H9 (cell line): ENCODE results near the gene ILDR1. TPM values are rescaled to one million over a fixed set of nuclear protein-coding genes. Genes with fewer than 3 reads are reported as not detected.

Experiments used
- DNase-seq: peaks from one replicate; pipeline ENCODE4 v3.0.0-alpha.2; 2017
- H2AFZ ChIP-seq: one replicate; pipeline ENCODE4 v1.6.1; 2013; ENCODE audit warnings: mild to moderate bottlenecking, low read length, control low read depth, moderate library complexity
- H2AK5ac ChIP-seq: 2 replicates; pipeline ENCODE4 v1.6.1; 2013; ENCODE audit warnings: low read length, control low read depth, mixed read lengths; ENCODE audit not compliant: insufficient read length
- H2BK120ac ChIP-seq: one replicate; pipeline ENCODE4 v1.6.1; 2013; ENCODE audit warnings: low read depth, mild to moderate bottlenecking, low read length, control low read depth, inconsistent platforms; ENCODE audit not compliant: poor library complexity, severe bottlenecking
- H2BK12ac ChIP-seq: 2 replicates; pipeline ENCODE4 v1.6.1; 2013; ENCODE audit warnings: low read length, control low read depth, mixed read lengths, low read depth; ENCODE audit not compliant: insufficient read length
- H2BK15ac ChIP-seq: 2 replicates; pipeline ENCODE4 v1.6.1; 2013; ENCODE audit warnings: low read depth, low read length, control low read depth
- H2BK20ac ChIP-seq: one replicate; pipeline ENCODE4 v1.6.1; 2013; ENCODE audit warnings: low read depth, mild to moderate bottlenecking, low read length, control low read depth, inconsistent platforms; ENCODE audit not compliant: poor library complexity, severe bottlenecking
- H2BK5ac ChIP-seq: 2 replicates; pipeline ENCODE4 v1.6.1; 2013; ENCODE audit warnings: low read length, control low read depth, mixed read lengths; ENCODE audit not compliant: insufficient read length
- H3K14ac ChIP-seq: 2 replicates; pipeline ENCODE4 v1.6.1; 2013; ENCODE audit warnings: low read length, control low read depth; ENCODE audit not compliant: insufficient read depth
- H3K18ac ChIP-seq: 2 replicates; pipeline ENCODE4 v1.6.1; 2013; ENCODE audit warnings: low read depth, mild to moderate bottlenecking, mixed read lengths, low read length, control low read depth; ENCODE audit not compliant: insufficient read length
- H3K23ac ChIP-seq: 2 replicates; pipeline ENCODE4 v1.6.1; 2013; ENCODE audit warnings: low read length, control low read depth, mixed read lengths, low read depth; ENCODE audit not compliant: insufficient read length
- H3K23me2 ChIP-seq: 2 replicates; pipeline ENCODE4 v1.6.1; 2013; ENCODE audit warnings: low read depth, mild to moderate bottlenecking, mixed read lengths, low read length, control low read depth; ENCODE audit not compliant: insufficient read length, poor library complexity, severe bottlenecking
- H3K27ac ChIP-seq: 2 replicates; pipeline ENCODE4 v1.5.1; 2013; ENCODE audit warnings: low read length, control low read depth, mixed read lengths, low read depth; ENCODE audit not compliant: insufficient read length
- H3K27me3 ChIP-seq: 2 replicates; pipeline ENCODE4 v1.6.1; 2013; ENCODE audit warnings: low read length, control low read depth, inconsistent platforms; ENCODE audit not compliant: insufficient read depth
- H3K4ac ChIP-seq: 2 replicates; pipeline ENCODE4 v1.6.1; 2013; ENCODE audit warnings: low read depth, mild to moderate bottlenecking, control low read depth, inconsistent platforms, low read length, moderate library complexity
- H3K4me1 ChIP-seq: 2 replicates; pipeline ENCODE4 v1.6.1; 2013; ENCODE audit warnings: low read length, control low read depth, inconsistent platforms; ENCODE audit not compliant: insufficient read depth
- H3K4me2 ChIP-seq: 2 replicates; pipeline ENCODE4 v1.6.1; 2013; ENCODE audit warnings: low read length, control low read depth, mixed read lengths; ENCODE audit not compliant: insufficient read length, insufficient read depth
- H3K56ac ChIP-seq: 2 replicates; pipeline ENCODE4 v1.6.1; 2013; ENCODE audit warnings: low read depth, mild to moderate bottlenecking, mixed read lengths, low read length, control low read depth; ENCODE audit not compliant: insufficient read length
- H3K79me1 ChIP-seq: 2 replicates; pipeline ENCODE4 v1.6.1; 2013; ENCODE audit warnings: low read depth, mild to moderate bottlenecking, moderate library complexity, low read length, control low read depth, inconsistent platforms; ENCODE audit not compliant: insufficient read depth, poor library complexity, severe bottlenecking
- H3K79me2 ChIP-seq: 2 replicates; pipeline ENCODE4 v1.6.1; 2013; ENCODE audit warnings: low read length, control low read depth, inconsistent platforms; ENCODE audit not compliant: insufficient read depth
- H3K9ac ChIP-seq: 2 replicates; pipeline ENCODE4 v1.6.1; 2013; ENCODE audit warnings: low read length, control low read depth, mixed read lengths; ENCODE audit not compliant: insufficient read length; ENCODE audit errors: extremely low read depth
- H3K9me3 ChIP-seq: one replicate; pipeline ENCODE4 v1.6.1; 2013; ENCODE audit warnings: low read depth, low read length, inconsistent platforms; ENCODE audit not compliant: control insufficient read depth
- H3T11ph ChIP-seq: one replicate; pipeline ENCODE4 v1.6.1; 2013; ENCODE audit warnings: mild to moderate bottlenecking, low read length, control low read depth, inconsistent platforms
- H4K20me1 ChIP-seq: one replicate; pipeline ENCODE4 v1.6.1; 2013; ENCODE audit not compliant: control insufficient read depth, insufficient read length, insufficient read depth
- H4K5ac ChIP-seq: 2 replicates; pipeline ENCODE4 v1.6.1; 2013; ENCODE audit warnings: low read depth, mild to moderate bottlenecking, mixed read lengths, low read length, control low read depth; ENCODE audit not compliant: insufficient read length
- H4K8ac ChIP-seq: replicated peaks from 2 replicates; pipeline ENCODE4 v1.6.1; 2013; ENCODE audit warnings: low read length, control low read depth, mixed read lengths, low read depth; ENCODE audit not compliant: insufficient read length
- H4K91ac ChIP-seq: 2 replicates; pipeline ENCODE4 v1.6.1; 2013; ENCODE audit warnings: low read depth, mild to moderate bottlenecking, moderate library complexity, mixed read lengths, low read length, control low read depth; ENCODE audit not compliant: insufficient read length
- H3K27ac Mint-ChIP-seq, 3 experiments: 2 replicates in 2 of 3; 3 replicates in 1 of 3; pipeline ENCODE4 v1.8.0; 2020 to 2021; ENCODE audit warnings: mixed read lengths in 3 of 3, mild to moderate bottlenecking in 1 of 3, moderate library complexity in 1 of 3
- H3K27me3 Mint-ChIP-seq: 2 replicates; pipeline ENCODE4 v1.8.0; 2021; ENCODE audit warnings: low read depth, mild to moderate bottlenecking, moderate library complexity, mixed read lengths
- H3K36me3 Mint-ChIP-seq, 3 experiments: 2 replicates in 2 of 3; 3 replicates in 1 of 3; pipeline ENCODE4 v1.8.0; 2020 to 2021; ENCODE audit warnings: low read depth in 3 of 3, mixed read lengths in 3 of 3; ENCODE audit not compliant: insufficient read depth in 1 of 3
- H3K4me1 Mint-ChIP-seq, 2 experiments: 2 replicates each; pipeline ENCODE4 v1.8.0; 2020; ENCODE audit warnings: mixed read lengths in 2 of 2
- H3K4me3 Mint-ChIP-seq, 2 experiments: 2 replicates in 1 of 2; 3 replicates in 1 of 2; pipeline ENCODE4 v1.8.0; 2020 to 2021; ENCODE audit warnings: mild to moderate bottlenecking in 2 of 2, mixed read lengths in 2 of 2, moderate library complexity in 1 of 2
- H3K9me3 Mint-ChIP-seq, 2 experiments: 2 replicates in 1 of 2; 3 replicates in 1 of 2; pipeline ENCODE4 v1.8.0; 2020; ENCODE audit warnings: mild to moderate bottlenecking in 2 of 2, mixed read lengths in 2 of 2, moderate library complexity in 1 of 2
- CTCF ChIP-seq: fragments of 200-600 bp; sonication (generic); conservative IDR thresholded peaks from 3 replicates; pipeline ENCODE4 v1.8.0; 2021; ENCODE audit warnings: antibody characterized with exemption, mild to moderate bottlenecking
- WGBS: extraction: QIAGEN DNeasy Blood & Tissue Kit; methylation state at CpG from one replicate; pipeline ENCODE4 v1.1.7; 2013; ENCODE audit warnings: missing lambda C conversion rate, low lambda C conversion rate, mixed read lengths; ENCODE audit not compliant: insufficient read length; ENCODE audit errors: extremely low coverage; 5-methylcytosine and 5-hydroxymethylcytosine counted together
- total RNA-seq: library from RNA; stranded (reverse); gene quantifications from 2 replicates; pipeline ENCODE4 v1.2.1, GENCODE V29; 2021

ILDR1 gene
- total RNA-seq, 1 experiment from 2014 or later = 0.68 TPM

GRCh38 chr3:122004107-122004506 lies 17.9 kb downstream of the ILDR1 start:
- Histone ChIP-seq H3K14ac (no peak overlapping the region), H3K9me3 (no peaks in the 10 kb centered on the region), H2BK12ac (no peak overlapping the region), H3K56ac (no peak overlapping the region), H2BK20ac (no peak overlapping the region), H4K20me1 (no peaks in the 10 kb centered on the region), H4K91ac (no peak overlapping the region), H2BK120ac (no peak overlapping the region), H3K9ac (no peak overlapping the region), H3K27me3 (no peaks in the 10 kb centered on the region), H3K4me1 (peaks cover 12% of the 10 kb centered on the region), H2AFZ (no peak overlapping the region), H4K8ac (no peak overlapping the region), H2BK5ac (no peak overlapping the region), H2BK15ac (no peak overlapping the region), H3K27ac (no peak overlapping the region), H3K79me1 (no peaks in the 10 kb centered on the region), H3T11ph (no peak overlapping the region), H2AK5ac (no peak overlapping the region), H3K4ac (no peak overlapping the region), H3K18ac (no peak overlapping the region), H3K79me2 (no peaks in the 10 kb centered on the region), H3K4me2 (no peak overlapping the region), H3K23ac (no peak overlapping the region), H3K23me2 (no peaks in the 10 kb centered on the region), H4K5ac (no peak overlapping the region)
- WGBS = no CpG with 5 or more reads among the region's 2 CpGs
- H3K27ac Mint-ChIP-seq = no peak overlapping the region
- no peaks in the 10 kb centered on the region; a peak in 1 of 5 replicates for H3K9me3 Mint-ChIP-seq
- H3K27me3 Mint-ChIP-seq = no peaks in the 10 kb centered on the region
- H3K4me3 Mint-ChIP-seq = no peak overlapping the region
- peaks cover 30 to 41% of the 10 kb centered on the region in 2 experiments for H3K4me1 Mint-ChIP-seq
- peaks cover 0 to 1% (median 0%) of the 10 kb centered on the region in 3 experiments; a peak in 1 of 7 replicates for H3K36me3 Mint-ChIP-seq
- no peak for TF ChIP-seq CTCF
- DNase-seq = no peak
